Measurements from ENCODE around the gene RLIM. TPM values are rescaled to one million over a fixed set of nuclear protein-coding genes. Genes with fewer than 3 reads are reported as not detected.

RLIM gene
- total RNA-seq = 56.5 and 60.0 TPM in 2 replicates

GRCh38 chrX:74614093-74614909 lies at the start of gene RLIM:
Gene RLIM (minus strand): TSS chrX:74614624. CDS start chrX:74595977, 18,647 bp downstream.

Other genes with a start within 250 kb of the RLIM start
- 2.0 and 2.1 TPM in 2 replicates for gene SLC16A2, start 193.1 kb downstream of the RLIM start, total RNA-seq